ENCODE data around the gene GALNTL6.

GRCh38 chr4:172188248-172188988, 375.2 kb downstream of the GALNTL6 start:
- no peak for TF ChIP-seq POLR2A (IDR thresholded peaks at IDR 0.05; ENCODE audit: low read length)
- TF ChIP-seq GATA1 (IDR thresholded peaks at IDR 0.05; ENCODE audit: low read depth, low read length) = no peak
